ENCODE data around the gene TYMS.

Gene TYMS

GRCh38 chr18:712401-713134 lies 55.1 kb downstream of the TYMS start, which contains the start of gene ENOSF1:
Gene ENOSF1, minus strand, starts transcription at chr18:712630. Its CDS starts 43 bp downstream, at chr18:712587.
- DNase-seq (ENCODE audit: low read depth), result peak; percentile 93

GRCh38 chr18:713135-713490 lies 55.7 kb downstream of the TYMS start:
- no peak for DNase-seq (ENCODE audit: low read depth)

GRCh38 chr18:715626-716025 lies 58.2 kb downstream of the TYMS start:
- DNase-seq (ENCODE audit: low read depth), result no peak

- DNase-seq (ENCODE audit: low read depth), result no peak
Observed at GRCh38 chr18:717003-717402, 59.5 kb downstream of the TYMS start.

Data from activated T-cell treated with anti-CD3 and anti-CD28 coated beads for 48 hours (primary cell).